Measurements from ENCODE around the gene SLC35E3. TPM values are rescaled to one million over a fixed set of nuclear protein-coding genes. Genes with fewer than 3 reads are reported as not detected.

The SLC35E3 gene
- total and polyA plus RNA-seq, 4 donors, result 1.1 to 14.3 (median 7.7) TPM

Other genes with a start within 250 kb of the SLC35E3 start
- 100 to 1,000 TPM; 166 to 173 TPM for gene RAP1B, start 135.3 kb upstream of the SLC35E3 start, total RNA-seq
- 100 to 1,000 TPM; 113 to 163 TPM for gene RAP1B, start 135.3 kb upstream of the SLC35E3 start, polyA plus RNA-seq
- gene NUP107, start 59.2 kb upstream of the SLC35E3 start, total RNA-seq, result 10 to 100 TPM; 36.0 to 53.4 TPM
- gene NUP107, start 59.2 kb upstream of the SLC35E3 start, polyA plus RNA-seq, result 10 to 100 TPM in 1 of 2 donors, 1 to 10 TPM in 1; 5.3 to 19.5 TPM
- gene MDM2, start 62.0 kb downstream of the SLC35E3 start, total RNA-seq, result 100 to 1,000 TPM; 100 to 121 TPM
- 10 to 100 TPM; 21.4 to 41.5 TPM for gene MDM2, start 62.0 kb downstream of the SLC35E3 start, polyA plus RNA-seq
- 10 to 100 TPM; 20.7 to 26.6 TPM for gene CPM, start 187.0 kb downstream of the SLC35E3 start, total RNA-seq
- 10 to 100 TPM in 1 of 2 donors, under 1 TPM in 1; 0.56 to 15.5 TPM for gene CPM, start 187.0 kb downstream of the SLC35E3 start, polyA plus RNA-seq